Esophagus muscularis mucosa (tissue), 3 donors: ENCODE data around the gene PIERCE2.

Experiments used
- POLR2A ChIP-seq: fragments of 450-650 bp; IDR thresholded peaks from one replicate; pipeline ENCODE4 v1.6.1; 2017; ENCODE audit warnings: antibody characterized with exemption, moderate library complexity, mild to moderate bottlenecking, low read depth
- TF ChIP-seq, protein P1 (sequence below), 3 experiments: fragments of 200-600 bp in 2 of 3; fragments of 450-650 bp in 1 of 3; sonication (generic) in 2 of 3; IDR thresholded peaks; one replicate each; pipeline ENCODE4 v1.5.1; 2017 to 2019; ENCODE audit warnings: antibody characterized with exemption in 3 of 3, mild to moderate bottlenecking in 2 of 3, moderate library complexity in 1 of 3

DNA sequence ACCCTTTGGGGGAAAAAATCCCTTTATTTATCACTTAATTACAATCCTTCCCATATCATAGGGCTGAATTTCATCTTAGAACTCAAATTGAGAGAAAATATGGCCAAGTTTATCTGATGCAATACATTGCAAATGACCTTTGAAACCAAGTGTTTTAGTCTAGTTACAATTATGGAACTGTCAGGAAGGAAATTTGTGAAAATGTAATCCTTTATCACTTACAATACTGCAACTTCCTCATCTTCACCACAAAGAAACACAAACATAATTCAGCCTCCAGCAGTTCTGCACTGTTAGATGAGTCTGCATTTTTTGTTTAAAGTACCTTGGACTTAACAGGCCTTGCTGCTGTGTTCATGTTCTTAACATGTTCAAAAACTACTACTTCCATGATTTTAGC lies 4.8 kb upstream of the PIERCE2 start:
- TF ChIP-seq, protein P1, sequence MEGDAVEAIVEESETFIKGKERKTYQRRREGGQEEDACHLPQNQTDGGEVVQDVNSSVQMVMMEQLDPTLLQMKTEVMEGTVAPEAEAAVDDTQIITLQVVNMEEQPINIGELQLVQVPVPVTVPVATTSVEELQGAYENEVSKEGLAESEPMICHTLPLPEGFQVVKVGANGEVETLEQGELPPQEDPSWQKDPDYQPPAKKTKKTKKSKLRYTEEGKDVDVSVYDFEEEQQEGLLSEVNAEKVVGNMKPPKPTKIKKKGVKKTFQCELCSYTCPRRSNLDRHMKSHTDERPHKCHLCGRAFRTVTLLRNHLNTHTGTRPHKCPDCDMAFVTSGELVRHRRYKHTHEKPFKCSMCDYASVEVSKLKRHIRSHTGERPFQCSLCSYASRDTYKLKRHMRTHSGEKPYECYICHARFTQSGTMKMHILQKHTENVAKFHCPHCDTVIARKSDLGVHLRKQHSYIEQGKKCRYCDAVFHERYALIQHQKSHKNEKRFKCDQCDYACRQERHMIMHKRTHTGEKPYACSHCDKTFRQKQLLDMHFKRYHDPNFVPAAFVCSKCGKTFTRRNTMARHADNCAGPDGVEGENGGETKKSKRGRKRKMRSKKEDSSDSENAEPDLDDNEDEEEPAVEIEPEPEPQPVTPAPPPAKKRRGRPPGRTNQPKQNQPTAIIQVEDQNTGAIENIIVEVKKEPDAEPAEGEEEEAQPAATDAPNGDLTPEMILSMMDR (IDR thresholded peaks at IDR 0.05), result no peak
- no peak for TF ChIP-seq POLR2A
